GM19328 (cell line): ENCODE measurements around the gene SCPEP1.
"Not testable (repeated sequence)": the region's sequence is repeated elsewhere in the genome, so short reads cannot be mapped to it uniquely, and the experiment has no call there.

Experiments used
- ATAC-seq: cut with Tn5 transposase; IDR thresholded peaks from one replicate; pipeline ENCODE4 v1.9.1; 2021; ENCODE audit warnings: mild to moderate bottlenecking, moderate library complexity; ENCODE audit not compliant: unreplicated experiment

Gene SCPEP1, protein sequence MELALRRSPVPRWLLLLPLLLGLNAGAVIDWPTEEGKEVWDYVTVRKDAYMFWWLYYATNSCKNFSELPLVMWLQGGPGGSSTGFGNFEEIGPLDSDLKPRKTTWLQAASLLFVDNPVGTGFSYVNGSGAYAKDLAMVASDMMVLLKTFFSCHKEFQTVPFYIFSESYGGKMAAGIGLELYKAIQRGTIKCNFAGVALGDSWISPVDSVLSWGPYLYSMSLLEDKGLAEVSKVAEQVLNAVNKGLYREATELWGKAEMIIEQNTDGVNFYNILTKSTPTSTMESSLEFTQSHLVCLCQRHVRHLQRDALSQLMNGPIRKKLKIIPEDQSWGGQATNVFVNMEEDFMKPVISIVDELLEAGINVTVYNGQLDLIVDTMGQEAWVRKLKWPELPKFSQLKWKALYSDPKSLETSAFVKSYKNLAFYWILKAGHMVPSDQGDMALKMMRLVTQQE

DNA sequence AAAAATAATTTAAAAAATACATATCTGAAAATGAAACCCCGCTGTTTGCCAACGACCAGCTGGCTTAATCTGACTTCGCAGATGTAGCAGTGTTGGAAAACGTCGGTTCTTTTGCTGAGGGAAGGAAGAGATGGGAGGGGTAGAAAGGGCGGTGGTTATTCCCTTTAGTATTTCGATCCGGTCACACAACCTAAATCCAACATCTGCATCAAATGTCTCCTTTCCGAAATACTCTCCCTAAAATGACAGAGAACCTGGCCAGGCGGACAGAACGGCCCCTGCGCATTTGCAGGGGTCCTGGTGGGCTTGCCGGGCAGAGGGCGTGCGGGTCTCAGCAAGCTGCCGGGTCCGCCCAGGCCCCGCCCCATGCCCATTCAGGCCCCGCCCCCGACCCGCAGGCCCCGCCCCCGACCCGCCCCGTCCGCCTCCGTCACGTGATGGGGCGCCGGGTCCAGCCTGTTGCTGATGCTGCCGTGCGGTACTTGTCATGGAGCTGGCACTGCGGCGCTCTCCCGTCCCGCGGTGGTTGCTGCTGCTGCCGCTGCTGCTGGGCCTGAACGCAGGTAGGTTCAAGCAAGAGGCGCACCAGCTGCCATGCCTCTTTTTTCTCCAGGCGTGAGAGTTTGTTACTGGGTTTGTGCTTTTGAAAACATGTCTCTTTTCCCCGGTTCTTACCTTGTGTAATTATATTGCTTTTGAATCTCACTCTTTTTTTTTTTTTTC, at the start of gene SCPEP1:
Gene SCPEP1, plus strand, starts transcription at position 459 of the 723 bp plus-strand sequence. Its CDS starts 29 bp downstream, at position 488.
- ATAC-seq: peak; percentile 55

DNA sequence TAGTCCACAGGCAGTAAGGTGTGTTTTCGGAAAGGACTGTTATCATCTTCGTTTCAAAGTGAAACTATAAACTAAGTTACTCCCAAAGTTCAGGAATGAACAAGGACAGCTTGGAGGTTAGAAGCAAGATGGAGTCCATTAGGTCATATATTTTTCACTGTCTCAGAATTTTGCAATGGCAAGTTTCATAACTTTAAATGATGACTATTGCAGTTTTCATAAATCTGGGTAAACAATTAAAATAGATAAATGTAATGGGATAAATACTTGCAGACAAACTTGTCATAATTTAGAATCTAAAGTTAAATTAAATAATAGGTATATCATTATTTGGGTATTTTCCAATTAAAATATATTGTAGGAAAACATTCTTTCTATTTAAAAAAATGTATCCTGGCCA, 49.3 kb upstream of the SCPEP1 start:
- no peak for ATAC-seq

DNA sequence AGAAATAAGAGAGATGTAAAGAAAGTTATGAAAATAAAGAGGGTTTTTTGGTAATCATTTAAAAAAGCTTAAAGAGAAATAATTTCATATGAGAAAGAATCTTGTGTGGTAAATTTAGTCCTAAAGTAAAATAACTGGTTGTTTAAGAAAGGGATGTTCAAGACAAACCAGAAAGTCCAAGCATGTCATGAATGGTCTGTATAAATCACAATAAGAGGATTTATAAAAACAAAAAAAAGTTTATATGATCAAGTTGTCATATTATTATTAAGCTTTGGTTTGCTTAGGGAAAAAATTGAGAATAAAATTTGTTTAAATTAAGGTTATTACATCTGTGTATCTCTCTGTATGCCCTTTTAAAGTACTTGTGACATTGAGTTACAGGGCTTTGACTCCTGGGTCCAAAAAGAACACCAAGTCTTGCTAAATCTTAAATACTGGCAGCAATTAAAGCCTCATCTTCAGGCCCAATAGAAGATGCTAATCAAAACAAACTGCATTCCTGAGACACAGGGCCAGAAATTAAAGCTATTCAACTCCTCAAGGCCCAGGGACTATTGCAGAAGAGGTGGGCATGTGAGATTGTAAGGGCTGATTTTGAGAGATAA, 48.5 kb upstream of the SCPEP1 start:
- no peak for ATAC-seq

DNA sequence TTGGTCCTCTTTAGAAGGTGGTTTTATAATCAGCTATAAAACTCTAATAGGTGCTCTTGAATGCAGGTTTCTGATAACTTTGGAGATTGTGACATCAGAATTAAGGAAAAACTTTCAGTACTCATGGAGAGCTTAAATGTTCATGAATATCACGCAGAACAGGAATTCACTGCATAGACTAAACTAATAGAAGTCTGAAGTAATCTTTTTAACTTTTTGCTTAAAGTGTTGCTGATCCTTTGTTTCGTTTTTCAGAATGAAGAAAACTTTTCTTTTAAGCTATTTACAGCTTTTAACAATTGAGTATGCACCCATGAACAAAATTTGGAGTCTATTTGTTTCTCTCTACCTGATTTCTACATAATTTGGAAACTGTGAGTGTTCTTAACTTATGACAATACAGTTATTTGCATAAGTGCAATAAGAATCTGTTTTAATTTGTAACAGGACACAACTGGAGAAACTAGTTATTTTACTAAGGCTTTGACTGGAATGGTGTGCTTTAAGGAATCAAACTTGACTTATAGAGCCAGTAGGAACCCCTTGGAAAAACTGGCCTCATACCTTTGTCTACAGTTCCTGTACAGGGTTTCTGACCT, 47.1 kb upstream of the SCPEP1 start:
- ATAC-seq: no peak

DNA sequence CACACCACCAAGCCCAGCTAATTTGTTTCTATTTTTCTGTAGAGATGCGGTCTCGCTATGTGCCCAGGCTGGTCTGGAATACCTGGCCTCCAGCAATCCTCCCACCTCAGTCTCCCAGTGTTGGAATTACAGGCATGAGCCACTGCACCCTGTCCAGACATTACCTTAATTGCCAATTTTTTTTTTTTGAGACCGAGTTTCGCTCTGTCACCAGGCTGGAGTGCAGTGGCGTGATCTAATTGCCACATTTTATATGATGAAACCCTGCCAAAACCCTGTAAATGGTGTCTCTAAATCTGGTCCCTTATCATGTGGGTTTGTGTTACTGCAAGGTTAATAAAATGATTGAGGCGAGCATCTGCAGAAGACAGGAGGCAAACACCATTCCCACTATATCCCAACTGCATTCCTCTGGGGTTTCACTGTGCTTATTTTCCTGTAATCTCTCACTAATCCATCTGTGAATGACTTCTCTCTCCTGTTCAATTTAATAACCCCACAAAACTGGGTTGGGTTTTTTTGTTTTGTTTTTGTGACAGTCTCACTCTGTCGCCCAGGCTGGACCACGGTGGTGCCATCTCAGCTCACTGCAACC, 44.7 kb upstream of the SCPEP1 start:
- ATAC-seq: no peak

DNA sequence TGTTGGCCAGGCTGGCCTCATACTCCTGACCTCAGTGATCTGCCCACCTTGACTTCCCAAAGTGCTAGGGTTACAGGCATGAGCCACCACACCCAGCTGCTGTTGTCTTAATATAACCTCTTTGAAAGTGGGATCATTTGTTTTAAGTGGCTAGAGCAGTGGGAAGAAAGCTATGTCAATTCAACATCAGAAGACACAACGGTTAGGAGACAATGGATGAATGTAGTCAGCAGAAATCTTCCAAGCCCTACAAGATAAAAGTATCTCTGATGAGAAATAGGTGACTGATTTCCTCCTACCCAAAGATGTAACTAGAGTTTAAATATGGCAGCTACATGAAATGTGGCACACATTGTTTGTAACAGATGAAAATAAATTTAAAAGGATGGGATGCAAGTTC, 44.1 kb upstream of the SCPEP1 start:
- ATAC-seq: no peak

DNA sequence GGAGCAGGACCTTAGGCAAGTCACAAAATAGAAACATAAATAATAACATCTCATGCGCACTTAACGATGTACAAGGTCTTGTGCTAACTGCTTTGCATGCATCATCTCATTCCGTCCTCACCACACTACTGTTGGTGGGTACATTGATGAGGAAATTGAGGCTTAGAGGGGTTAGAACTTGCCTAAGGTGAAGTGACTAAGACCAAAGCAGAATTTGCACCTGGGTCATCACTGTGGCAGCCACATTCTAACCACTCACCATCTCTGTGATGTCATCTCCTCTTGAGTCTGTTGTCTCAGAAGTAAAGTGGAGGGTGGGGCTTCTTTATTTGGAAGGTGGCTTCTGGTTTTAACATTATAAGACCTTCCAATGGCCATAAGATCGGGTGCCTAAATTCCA, 43.7 kb upstream of the SCPEP1 start:
- no peak for ATAC-seq

DNA sequence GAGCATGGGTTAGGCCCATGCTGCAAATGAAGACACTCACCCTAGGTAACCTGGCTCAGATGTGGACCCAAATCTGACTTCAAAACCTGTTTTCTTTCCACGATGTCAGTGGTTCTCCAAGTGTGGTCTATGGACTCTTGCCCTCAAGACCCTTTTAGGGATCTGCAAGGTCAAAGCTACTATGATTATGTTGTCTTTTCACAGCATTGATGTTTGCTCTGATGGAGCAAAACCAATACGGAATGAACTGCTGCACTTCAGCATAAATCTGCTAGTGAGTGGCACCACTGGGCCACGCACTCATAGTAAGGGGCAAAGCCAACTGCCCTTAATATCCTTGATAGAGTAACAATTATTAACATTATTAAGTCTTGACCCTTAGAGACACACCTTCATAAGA, 42.5 kb upstream of the SCPEP1 start:
- no peak for ATAC-seq

DNA sequence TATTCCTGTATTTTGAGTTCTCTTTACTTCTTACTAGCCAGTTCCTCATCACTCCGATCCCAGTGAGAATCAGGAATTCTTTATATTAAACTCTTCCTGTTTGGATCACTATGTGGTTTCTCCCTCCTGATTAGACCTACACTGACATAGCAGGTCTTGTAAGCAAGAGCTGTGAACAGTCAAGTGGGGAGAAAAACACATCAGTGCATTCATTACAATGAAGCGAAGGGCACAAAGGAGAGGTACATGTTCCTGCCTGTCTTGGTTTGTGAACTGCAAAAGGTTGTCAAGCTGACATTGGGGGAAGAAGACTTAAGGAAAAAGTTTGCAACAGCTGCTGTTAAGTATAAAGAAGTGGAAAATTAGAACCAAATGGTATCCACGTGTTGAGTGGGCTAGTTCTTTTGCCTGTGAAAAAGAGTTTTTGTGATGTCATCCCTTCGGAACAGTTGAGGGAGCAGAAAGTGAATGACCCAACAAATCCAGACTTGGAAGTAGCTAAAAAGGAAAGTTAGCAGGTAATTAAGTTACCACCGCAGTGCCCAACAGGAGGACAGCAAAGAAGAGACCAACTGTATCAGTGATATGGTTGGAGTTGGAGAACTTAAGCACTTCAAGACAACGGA, 41.1 kb upstream of the SCPEP1 start:
- ATAC-seq: no peak

DNA sequence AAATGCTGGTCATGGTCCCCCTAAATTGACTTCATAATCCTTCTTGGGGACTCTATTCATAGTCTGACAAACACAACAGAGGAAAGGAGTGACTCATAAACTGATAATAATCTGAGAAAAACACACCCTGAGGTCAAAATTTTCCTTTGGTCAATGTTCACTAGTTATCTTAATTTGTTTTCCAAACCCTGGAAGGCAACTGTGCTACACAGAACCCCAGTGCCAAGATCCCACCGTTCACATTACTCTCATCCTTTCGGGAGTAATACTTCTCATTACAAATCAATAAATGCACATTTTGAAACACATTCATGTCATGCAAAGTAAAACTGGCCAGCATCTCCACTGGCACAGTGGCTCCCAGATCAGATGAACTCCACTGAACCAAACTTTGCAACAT, 40.2 kb upstream of the SCPEP1 start:
- no peak for ATAC-seq

DNA sequence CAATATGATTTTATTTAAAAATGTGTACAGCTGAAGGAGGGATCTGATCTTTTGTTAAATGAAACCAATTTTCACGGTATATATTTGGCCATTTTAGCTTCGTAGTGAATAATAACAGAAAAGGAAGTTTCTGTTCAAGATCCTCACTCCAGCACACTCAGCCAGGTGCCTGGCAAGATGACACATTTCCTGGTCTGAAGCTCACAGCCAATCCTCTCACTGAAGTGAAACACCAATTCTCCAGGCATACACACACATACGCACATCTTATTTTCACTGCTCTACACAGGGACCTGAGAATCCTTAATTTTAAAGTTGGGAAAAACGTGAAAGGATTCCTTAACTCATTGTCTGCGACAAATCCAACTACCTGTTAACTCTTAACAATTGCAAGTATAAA, 39.7 kb upstream of the SCPEP1 start:
- not testable (repeated sequence) for ATAC-seq

DNA sequence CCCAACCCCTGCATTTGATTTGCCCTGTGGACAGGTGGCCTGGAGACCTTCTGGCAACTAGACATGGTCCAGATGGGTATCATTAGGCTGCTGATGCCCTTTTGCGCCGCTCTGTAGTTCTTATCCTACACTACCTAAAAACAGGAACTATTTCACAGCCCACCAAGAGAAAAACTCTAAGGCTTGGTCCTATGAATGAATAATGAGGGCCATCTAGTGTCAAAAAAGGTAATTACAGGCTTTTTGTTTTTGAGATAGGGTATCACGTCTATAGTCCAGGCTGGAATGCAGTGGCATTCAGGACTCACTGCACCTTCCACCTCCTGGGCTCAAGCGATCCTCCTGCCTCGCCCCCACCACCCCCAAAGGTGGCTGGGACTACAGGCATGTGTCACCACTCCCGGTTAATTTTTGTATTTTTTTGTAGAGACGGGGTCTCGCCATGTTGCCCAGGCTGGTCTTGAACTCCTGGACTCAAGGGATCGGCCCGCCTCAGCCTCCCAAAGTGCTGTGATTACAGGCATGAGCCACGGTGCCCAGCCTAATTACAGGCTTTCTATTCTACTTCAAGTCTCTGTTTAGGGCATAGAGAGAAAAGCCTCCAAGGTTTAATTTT, 38.0 kb upstream of the SCPEP1 start:
- peak; percentile 55 for ATAC-seq

DNA sequence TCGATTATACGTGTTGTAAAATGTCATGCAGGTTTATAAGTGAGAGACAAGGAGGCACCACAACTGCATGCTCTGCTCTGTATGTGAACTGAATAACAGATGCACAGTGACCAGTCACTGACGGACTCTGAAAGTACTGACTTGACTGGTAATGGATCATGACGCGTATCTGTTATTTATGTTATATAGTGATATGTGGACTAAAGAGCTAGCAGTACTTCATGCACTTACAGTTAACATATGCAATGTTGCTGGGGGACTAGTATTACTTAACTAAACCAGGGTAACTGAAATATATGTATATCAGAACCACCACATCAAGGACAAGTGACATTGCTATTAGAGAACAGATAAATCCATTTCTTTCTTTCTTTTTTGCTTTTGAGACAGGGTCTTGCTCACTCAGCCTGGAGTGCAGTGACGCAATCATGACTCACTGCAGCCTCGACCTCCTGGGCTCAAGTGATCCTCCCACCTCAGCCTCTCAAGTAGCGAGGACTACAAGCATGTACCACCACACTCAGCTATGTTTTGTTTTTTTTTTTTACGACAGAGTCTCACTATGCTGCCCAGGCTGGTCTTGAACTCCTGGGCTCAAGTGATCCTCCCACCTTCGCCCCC, 34.3 kb upstream of the SCPEP1 start:
- no peak for ATAC-seq

DNA sequence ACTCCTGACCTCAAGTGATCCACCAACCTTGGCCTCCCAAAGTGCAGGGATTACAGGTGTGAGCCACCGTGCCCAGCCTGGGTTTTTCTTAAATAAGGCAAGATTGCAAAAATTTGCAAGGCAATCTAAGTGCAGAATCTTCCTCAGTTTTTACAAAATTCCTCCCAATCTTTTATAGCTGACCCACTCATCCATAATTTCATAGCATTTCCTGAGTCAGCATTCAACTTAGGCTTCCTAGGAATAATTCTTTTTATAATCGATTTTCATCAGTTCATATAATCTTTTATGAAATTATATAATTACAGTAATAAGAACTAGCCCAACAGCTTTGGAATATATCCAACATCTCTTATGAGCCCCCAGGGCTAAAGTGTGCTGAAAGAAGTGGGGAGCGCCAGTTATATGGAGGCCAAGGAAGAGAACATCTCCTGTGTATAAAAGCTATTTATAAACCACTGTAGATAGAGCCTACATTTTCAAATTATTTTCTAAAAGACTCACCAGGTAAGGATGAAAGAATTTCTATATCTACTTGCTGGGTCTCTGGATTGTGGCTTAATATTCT, 31.9 kb upstream of the SCPEP1 start:
- ATAC-seq: no peak

DNA sequence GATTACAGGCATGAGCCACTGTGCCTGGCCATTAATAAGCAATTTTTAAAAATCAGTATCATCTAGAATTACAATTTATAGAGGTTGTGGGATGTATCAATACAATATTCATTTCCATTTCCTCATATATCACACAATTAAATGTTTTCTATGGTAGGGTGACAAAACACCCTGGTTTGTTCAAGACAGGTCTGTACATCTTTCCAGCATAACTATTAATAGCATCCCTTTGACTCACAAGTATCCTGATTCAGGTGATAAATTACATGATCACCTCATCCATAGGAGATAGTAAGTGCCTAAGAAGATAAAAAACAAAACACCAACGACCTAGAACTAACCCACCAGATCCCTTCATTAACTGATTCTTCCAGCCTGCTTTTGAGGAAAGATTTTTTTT, 30.2 kb upstream of the SCPEP1 start:
- ATAC-seq: no peak

DNA sequence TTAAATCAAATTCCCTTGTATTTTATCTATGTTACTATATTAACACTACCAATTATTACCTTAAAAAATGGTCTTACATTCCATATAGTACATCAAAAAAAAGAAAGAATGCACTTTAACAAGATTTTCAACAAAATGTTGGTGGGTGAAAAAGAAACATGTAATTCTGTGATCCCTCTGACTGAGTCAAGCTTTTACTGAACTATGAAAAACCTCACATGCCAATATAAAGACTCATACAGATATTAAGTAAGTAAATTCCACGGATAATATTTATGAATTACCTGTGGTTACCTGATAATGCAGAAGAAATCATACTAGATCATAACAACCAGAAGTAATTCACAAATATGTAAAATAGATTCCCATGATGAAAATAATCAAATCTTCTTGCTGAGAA, 29.4 kb upstream of the SCPEP1 start:
- ATAC-seq: no peak

DNA sequence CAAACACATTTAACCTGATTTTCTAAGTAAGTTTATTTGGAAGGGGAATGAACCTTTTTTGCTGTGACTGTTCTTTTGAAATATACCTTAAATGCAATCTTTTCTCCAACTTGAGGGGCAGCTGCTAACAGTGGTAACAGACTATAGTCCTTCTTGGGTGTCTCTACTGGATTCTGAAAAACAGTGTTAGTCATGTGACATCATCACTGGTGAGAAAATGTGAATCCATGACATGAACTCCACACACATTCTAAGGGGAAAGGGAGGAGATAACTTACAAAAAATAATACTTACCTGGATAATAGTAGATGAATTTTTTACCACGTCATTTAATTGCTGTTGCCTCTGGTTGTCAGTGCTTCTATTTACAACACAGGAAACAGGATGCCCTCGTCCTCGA, 28.3 kb upstream of the SCPEP1 start:
- ATAC-seq: no peak

DNA sequence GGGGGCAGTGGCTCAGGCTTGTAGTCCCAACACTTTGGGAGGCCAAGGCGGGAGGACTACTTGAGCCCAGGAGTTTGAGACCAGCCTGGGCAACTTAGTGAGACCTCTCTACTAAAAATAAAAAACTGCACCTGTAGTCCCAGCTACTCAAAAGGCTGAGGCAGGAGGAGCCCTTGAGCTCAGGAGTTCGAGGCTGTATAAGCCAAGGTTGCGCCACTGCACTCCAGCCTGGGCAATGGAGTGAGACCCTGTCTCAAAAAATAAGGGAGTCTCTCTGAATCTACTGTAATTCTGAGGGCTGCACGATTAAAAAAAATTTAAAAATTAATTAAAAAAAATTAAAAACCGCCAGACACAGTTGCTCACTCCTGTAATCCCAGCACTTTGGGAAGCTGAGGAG, 20.9 kb upstream of the SCPEP1 start:
- no peak for ATAC-seq
